CD1c-positive myeloid dendritic cell (primary cell): Measurements from ENCODE around the gene TMBIM1.
"Not testable (repeated sequence)": the region's sequence is repeated elsewhere in the genome, so short reads cannot be mapped to it uniquely, and the experiment has no call there.

ENCODE experiments used
- DNase-seq: peaks from one replicate; pipeline ENCODE4 v3.0.0-alpha.2; 2016; ENCODE audit errors: extremely low spot score

TMBIM1 gene

GRCh38 chr2:218318241-218318640, 25.9 kb upstream of the TMBIM1 start:
- no peak for DNase-seq

GRCh38 chr2:218317835-218318234, 25.5 kb upstream of the TMBIM1 start:
- no peak for DNase-seq

- no peak for DNase-seq
Observed at GRCh38 chr2:218317303-218317630, 25.0 kb upstream of the TMBIM1 start.

GRCh38 chr2:218315397-218315796, 23.1 kb upstream of the TMBIM1 start:
- no peak for DNase-seq

- not testable (repeated sequence) for DNase-seq
Observed at GRCh38 chr2:218314764-218315163, 22.5 kb upstream of the TMBIM1 start.

GRCh38 chr2:218313356-218313755, 21.1 kb upstream of the TMBIM1 start:
- no peak for DNase-seq

- DNase-seq, result no peak
Observed at GRCh38 chr2:218312267-218312756, 20.0 kb upstream of the TMBIM1 start.

- not testable (repeated sequence) for DNase-seq
Observed at GRCh38 chr2:218311541-218312266, 19.4 kb upstream of the TMBIM1 start.

GRCh38 chr2:218310853-218311540, 18.7 kb upstream of the TMBIM1 start:
- DNase-seq, result no peak

GRCh38 chr2:218307415-218308090, 15.2 kb upstream of the TMBIM1 start:
- DNase-seq, result no peak

GRCh38 chr2:218306184-218306920, 14.0 kb upstream of the TMBIM1 start:
- DNase-seq, result no peak

GRCh38 chr2:218305383-218305782, 13.1 kb upstream of the TMBIM1 start:
- DNase-seq, result no peak

GRCh38 chr2:218301176-218301819, 9.0 kb upstream of the TMBIM1 start:
- DNase-seq, result peak; percentile 93

GRCh38 chr2:218300141-218300540, 7.8 kb upstream of the TMBIM1 start:
- DNase-seq, result no peak

GRCh38 chr2:218298314-218298875, 6.1 kb upstream of the TMBIM1 start:
- DNase-seq, result no peak

- no peak for DNase-seq
Observed at GRCh38 chr2:218296847-218297246, 4.5 kb upstream of the TMBIM1 start.

GRCh38 chr2:218296200-218296599, 3.9 kb upstream of the TMBIM1 start:
- no peak for DNase-seq

GRCh38 chr2:218295029-218295428, 2.7 kb upstream of the TMBIM1 start:
- DNase-seq, result no peak

GRCh38 chr2:218294430-218295022, 2.2 kb upstream of the TMBIM1 start:
- DNase-seq, result peak; percentile 39

- peak; percentile 72 for DNase-seq
Observed at GRCh38 chr2:218293715-218294429, 1.6 kb upstream of the TMBIM1 start.
